ENCODE results near the gene AADACL4. TPM values are rescaled to one million over a fixed set of nuclear protein-coding genes. Genes with fewer than 3 reads are reported as not detected.
A peak's percentile ranks its signal among the peaks of the same experiment; 100 is the strongest.

The AADACL4 gene
- polyA plus RNA-seq (2013, experiment 1 of 2; ENCODE audit: insufficient read length): not detected
- not detected for polyA plus RNA-seq (2013, experiment 2 of 2; ENCODE audit: insufficient read length)

DNA sequence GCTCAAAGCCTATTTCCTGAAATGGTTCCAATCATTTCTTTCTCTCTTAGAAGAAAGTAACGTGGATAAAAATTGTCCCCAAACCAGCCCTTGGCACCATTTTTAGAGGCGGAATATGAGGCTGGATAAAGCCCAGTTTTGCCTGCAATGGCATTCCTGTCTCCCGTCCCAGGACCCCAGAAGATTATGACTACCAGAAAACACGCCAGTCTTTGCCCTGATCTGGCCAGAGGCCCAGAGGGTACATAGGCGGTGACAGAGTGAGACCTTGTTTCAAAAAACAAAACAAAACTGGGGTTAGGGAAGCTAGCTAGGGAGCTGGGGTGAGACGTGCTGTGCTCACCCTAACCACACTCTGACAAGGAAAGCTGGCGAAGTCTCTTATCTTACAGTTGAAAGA, at the start of gene AADACL4:
Gene AADACL4 (plus strand): TSS at position 301 of the 400 bp plus-strand sequence. CDS start 462 bp downstream, outside the sequence.
- no peak for DNase-seq

DNA sequence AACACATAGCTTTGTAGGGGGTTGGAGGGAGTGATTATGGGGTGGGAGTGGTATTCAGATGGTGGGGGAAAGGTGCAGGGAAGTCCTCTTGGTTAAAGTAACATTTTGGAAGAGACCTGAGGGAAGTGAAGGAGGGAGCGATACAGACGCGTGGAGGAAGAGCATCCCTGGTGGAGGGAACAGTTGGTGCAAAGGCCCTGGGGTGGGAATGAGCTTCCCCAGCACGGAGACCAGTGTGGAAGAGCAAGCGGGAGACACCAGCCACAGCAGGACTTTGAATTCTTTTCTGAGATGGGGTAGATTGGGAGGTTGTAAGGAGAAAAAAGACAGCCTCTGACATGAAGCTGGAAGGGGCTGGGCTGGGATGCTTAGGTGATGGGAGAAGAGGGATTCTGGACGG, 49.4 kb upstream of the AADACL4 start:
- DNase-seq: no peak

GRCh38 chr1:12594966-12595756, 48.7 kb upstream of the AADACL4 start:
- DNase-seq: peak; percentile 70

GRCh38 chr1:12595757-12596006, 48.2 kb upstream of the AADACL4 start:
- no peak for DNase-seq

GRCh38 chr1:12596007-12596821, 47.7 kb upstream of the AADACL4 start:
- peak; percentile 98 for DNase-seq

DNA sequence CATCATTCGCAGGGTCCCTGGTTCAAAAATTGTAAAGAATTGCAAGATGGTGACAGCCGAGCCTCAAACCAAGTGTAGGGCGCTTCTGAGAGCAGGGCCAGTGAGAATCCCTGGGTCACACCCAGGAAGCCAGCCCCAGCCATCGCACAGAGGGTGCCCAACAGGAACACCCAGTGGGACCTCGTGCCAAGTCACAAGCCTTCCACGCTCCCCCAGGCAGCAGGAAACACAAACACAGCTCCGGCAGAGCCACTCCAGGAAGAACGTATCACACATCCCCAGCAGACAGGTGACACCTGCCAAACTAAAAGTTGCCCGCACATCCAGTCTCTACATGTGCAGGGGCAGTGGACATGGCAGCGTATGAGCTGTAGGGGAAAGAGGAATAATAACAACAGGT, 46.1 kb upstream of the AADACL4 start:
- no peak for DNase-seq

DNA sequence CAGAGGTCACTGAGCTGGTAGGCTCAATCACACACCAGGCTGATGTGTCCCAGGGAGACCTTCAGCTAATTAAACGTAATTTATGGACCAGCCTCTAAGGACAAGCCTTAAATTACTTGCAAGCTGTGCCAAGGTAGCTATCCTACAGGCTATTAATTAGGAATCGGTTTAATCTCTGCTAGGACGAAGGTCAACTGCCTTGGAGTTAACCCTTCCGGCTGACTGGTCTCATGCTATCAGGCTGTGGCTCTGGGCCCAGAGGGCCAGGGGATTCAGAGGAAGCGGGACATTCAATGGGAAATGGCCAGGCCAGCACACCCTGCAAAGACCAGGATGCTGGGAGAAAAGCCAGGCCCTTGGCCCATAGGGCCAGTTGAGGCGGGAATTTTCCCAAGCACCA, 44.9 kb upstream of the AADACL4 start:
- no peak for DNase-seq

DNA sequence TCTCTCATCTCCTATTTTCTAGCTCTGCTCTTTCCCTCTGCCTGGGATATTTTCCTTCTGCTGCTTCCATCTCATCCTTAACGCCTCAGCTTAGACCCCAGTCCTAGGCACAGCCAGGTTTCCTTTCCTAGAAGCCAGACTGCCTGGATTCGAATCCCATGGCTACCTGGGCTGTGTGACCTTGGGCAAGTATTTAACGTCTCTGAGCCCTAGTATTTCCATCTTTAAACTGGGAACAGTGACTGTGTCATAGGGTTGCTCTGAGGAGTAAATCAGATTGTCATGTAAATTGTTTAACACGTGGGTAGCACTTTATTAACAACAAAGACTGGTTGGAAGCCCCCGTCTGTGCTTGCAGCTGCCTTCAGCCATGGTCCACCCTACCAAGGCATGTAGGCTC, 44.2 kb upstream of the AADACL4 start:
- no peak for DNase-seq

DNA sequence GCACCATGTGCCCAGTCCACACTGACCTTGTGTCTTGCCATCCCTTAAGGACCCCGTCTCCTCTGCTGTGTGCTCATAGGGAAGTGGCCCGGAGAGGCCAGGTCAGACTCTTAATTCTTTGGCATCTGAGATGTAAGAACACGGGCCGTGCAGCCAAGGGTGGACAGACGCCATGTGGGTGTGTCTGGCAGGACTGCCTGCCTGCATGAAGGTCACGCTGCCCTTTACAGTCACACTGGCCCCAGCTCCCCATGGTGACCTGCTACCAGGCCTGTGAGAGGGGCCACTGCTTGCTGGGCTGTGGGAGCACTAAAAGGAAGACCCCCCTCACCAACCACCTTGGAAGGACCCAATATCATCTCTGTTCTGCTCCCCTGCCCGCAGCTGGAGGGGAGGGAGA, 43.5 kb upstream of the AADACL4 start:
- DNase-seq: no peak

DNA sequence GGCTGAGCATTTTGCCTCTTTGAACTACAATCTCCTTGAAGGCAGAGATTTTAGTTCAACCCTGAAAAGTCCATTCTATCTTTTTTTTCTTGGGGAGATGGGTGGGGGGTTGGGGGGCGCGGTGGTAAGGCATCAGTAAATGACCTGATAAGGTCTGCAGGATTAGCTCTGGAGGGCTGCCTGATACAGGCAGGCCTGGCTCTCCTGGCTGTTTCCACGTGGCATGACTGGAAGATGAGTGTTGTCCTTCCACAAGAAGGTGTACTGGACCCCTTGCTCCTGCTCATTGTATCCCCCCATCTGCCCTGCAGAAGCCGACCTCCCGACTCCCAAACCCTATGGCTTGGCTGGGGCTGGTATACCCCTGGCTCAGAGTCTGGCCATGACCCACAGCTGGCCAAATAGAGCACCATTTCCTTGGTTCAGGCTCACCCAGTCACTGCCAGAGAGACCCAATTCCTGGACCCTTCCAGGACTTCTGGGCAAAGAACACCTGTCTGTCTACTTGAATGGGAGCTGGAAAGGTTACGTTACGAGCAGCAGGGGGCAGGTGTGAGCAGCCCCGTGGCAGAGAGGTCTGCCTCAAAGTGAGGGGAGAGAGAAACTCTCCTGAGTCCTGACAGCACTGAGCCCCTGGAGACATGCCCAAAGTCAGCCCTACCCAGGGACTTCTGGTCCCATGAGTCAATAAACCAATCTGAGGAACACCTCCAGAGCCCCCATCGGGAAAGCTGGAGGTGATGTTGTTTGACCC, 42.8 kb upstream of the AADACL4 start:
- DNase-seq: no peak

DNA sequence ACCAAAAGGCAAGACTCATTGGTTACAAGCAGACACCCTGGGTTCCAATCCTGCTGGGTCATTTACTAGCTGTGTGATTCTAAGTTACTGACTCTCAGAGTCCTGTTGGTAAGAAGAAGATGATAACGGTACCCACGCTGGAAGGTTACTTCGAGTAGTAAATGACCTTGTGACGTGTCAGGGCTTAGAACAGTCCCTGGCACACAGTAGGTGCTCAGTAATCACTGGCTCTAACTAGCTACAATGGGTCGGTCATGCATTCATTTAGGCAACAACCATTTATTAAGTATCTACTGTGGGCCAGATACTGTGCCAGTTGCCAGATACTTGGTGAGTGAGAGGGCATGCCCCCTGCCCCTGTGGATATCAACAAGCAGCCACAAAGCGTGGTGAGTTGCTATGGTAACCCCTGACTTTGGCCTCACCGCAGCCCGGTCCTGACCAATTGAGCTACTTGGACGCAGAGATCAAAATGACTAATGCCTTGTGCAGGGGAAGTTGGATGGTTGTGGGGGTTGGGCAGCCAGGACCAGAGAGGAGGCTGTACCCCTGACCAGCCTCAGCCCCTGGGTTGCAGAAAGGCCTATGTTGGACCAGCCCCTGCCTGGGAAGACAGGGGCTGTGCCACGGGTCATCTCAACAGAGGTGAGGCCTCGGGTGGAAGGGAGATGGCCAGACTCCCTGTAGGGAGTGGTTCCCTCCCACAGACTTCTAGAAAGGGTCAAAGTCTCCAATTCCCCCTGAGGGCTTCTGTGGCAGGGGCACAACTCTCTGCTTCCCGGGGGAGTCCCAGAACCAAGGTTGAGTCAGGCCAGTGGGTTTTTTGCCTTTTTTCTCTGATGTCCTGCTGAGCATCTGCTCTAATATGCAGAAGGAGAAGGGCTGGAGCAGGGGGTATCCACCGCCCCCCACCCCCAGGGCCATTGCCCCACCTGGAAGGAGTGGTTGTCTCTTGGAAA, 41.9 kb upstream of the AADACL4 start:
- DNase-seq: no peak

- no peak for DNase-seq
Observed at GRCh38 chr1:12602659-12603024, 41.2 kb upstream of the AADACL4 start.

DNA sequence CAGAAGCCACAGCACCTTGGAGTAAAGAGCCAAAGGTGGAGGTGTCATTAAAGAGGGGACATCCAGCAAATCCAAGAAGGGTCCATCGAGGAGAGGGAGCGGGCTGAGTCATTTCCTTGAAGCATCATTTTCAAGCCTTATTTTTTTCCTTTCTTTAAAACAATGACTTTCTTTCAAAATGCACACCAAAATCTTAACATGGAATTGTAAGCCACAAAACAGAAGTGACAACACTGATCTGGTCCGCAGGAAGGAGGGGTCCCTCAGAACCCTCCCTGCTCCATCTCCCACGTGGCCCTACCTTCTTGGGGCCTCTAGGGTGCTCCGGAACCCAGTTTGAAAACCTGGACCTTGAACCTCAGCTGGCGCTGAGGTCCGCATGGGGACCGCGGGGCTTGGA, 40.7 kb upstream of the AADACL4 start:
- no peak for DNase-seq

- DNase-seq: peak; percentile 92
Observed at GRCh38 chr1:12604114-12604874, 39.6 kb upstream of the AADACL4 start.

DNA sequence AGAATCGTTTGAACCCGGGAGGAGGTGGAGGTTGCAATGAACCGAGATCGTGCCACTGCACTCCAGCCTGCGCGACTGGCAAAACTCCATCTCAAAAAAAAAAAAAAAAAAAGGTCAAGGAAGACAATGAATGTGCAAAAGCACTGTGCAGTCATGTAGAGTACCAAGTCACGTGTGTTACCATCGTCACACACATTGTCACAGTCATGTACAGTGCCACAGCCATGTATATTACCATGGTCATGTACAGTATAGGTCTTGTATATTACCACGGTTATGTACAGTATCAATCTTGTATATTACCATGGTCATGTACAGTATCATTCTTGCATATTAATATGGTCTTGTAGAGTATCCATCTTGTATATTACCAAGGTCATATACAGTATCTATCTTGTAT, 38.9 kb upstream of the AADACL4 start:
- no peak for DNase-seq

DNA sequence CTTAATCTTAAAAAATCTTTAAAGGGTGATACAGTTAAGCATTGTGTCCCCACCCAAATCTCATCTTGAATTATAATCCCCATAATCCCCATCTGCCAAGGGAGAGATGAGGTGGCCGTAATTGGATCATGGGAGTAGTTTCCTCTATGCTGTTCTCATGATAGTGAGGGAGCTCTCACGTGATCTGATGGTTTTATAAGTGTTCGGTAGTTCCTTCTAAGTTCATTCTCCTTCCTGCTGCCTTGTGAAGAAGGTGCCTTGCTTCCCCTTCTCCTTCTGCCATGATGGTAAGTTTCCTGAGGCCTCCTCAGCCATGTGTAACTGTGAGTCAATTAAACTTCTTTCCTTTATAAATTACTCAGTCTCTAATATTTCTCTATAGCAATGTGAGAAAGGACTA, 36.6 kb upstream of the AADACL4 start:
- no peak for DNase-seq

GRCh38 chr1:12608311-12608957, 35.5 kb upstream of the AADACL4 start:
- DNase-seq: peak; percentile 46

DNA sequence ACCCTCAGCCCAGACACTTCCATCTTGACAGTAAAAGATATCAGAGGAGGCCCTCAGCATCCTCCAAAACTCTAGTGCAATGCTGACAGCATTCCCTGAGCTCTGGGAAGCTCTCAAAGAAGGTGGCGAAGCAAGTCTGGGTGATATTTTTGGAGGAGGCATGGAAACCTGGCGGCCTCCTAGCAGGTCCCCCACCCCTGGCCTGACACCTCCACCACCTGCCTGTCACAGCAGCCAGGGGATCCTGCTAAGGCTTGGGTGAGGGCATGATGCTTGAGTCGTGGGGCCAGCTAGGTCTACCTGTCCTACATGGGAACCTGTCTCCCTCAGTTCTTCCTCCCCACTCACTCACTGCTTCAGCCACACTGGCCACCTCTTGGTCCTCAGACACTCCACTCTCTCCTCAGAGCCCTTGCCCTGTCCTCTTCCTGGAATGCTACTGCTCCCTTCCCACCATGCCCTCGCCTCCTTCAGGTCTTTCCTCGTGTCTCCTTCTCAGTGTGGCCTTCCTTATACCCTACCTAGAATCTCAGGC, 34.3 kb upstream of the AADACL4 start:
- DNase-seq: no peak

DNA sequence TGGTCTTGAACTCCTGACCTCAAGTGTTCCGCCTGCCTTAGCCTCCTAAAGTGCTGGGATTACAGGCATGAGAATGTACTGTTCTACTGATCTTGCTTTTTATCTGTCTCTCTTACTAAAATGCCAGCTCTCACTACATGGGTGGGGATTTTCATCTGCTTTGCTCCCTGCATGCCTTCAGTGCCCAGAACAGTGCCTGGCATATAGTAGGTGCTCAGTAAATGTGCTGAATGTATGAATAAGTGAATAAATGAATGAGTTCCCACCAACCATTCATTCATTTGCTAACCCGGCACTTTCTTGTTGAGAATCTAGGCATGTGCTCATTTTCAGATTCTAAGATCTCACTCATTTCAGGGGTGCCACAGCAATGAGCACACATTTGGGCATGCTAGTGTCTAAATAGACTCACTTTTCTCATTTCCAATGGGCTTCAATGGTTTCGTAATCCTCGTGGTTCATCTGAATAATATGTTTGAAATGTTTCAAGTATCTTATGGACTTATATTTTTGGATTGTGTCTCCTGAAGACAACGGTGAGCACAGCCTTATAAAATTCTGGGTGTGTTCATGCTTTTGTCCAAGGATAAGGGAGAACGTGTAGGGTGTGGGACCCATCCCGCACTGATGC, 33.5 kb upstream of the AADACL4 start:
- peak; percentile 79 for DNase-seq

GRCh38 chr1:12610941-12611340, 32.9 kb upstream of the AADACL4 start:
- no peak for DNase-seq
